AG09319 (cell line): ENCODE data around the gene LLPH.

ENCODE experiments used
- DNase-seq: peaks from one replicate; pipeline ENCODE4 v3.0.0-alpha.2; 2010; ENCODE audit warnings: low read depth; ENCODE audit errors: extremely low read depth
- CTCF ChIP-seq: IDR thresholded peaks from 2 replicates; pipeline ENCODE4 v1.5.1; 2011; ENCODE audit warnings: low read depth, mild to moderate bottlenecking, inconsistent platforms, low read length, moderate library complexity

The LLPH gene

DNA sequence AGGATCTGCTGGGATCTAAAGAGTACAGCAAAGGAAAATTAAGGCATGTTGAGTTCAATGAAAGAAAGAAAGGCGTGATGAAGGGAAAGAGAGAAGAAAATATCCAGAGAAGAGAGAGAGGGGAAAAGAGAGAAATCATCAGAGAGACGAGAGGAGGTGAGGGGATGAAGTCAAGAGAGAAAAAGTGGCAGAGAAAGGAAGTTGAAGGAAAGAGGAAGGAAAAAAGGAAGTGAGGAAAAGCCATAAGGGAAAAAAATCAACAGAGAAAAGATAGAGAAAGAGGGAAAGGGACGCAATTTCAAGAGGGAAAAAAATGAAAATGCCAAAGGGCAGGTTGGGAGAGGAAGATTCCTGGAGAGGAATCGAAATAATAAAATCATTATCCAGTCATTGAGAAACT lies 40.4 kb downstream of the LLPH start:
- no peak for TF ChIP-seq CTCF
- DNase-seq: no peak

- TF ChIP-seq CTCF: peak; percentile 81
- peak; percentile 59 for DNase-seq
Observed at GRCh38 chr12:66087365-66087943, 43.1 kb downstream of the LLPH start.

- DNase-seq: no peak
- TF ChIP-seq CTCF: no peak
Observed at GRCh38 chr12:66085998-66086397, 44.6 kb downstream of the LLPH start.

GRCh38 chr12:66085213-66085612 lies 45.3 kb downstream of the LLPH start:
- no peak for TF ChIP-seq CTCF
- DNase-seq: no peak

GRCh38 chr12:66083766-66084165 lies 46.8 kb downstream of the LLPH start:
- DNase-seq: no peak
- no peak for TF ChIP-seq CTCF

- no peak for DNase-seq
- no peak for TF ChIP-seq CTCF
Observed at GRCh38 chr12:66082744-66083143, 47.8 kb downstream of the LLPH start.

- no peak for DNase-seq
- TF ChIP-seq CTCF: no peak
Observed at GRCh38 chr12:66080791-66081190, 49.8 kb downstream of the LLPH start.
